H9 (cell line): Measurements from ENCODE around the gene NCEH1. TPM values are rescaled to one million over a fixed set of nuclear protein-coding genes. Genes with fewer than 3 reads are reported as not detected.

Experiments used
- DNase-seq: peaks from one replicate; pipeline ENCODE4 v3.0.0-alpha.2; 2017
- H2AFZ ChIP-seq: one replicate; pipeline ENCODE4 v1.6.1; 2013; ENCODE audit warnings: mild to moderate bottlenecking, low read length, control low read depth, moderate library complexity
- H2AK5ac ChIP-seq: 2 replicates; pipeline ENCODE4 v1.6.1; 2013; ENCODE audit warnings: low read length, control low read depth, mixed read lengths; ENCODE audit not compliant: insufficient read length
- H2BK120ac ChIP-seq: one replicate; pipeline ENCODE4 v1.6.1; 2013; ENCODE audit warnings: low read depth, mild to moderate bottlenecking, low read length, control low read depth, inconsistent platforms; ENCODE audit not compliant: poor library complexity, severe bottlenecking
- H2BK12ac ChIP-seq: 2 replicates; pipeline ENCODE4 v1.6.1; 2013; ENCODE audit warnings: low read length, control low read depth, mixed read lengths, low read depth; ENCODE audit not compliant: insufficient read length
- H2BK15ac ChIP-seq: 2 replicates; pipeline ENCODE4 v1.6.1; 2013; ENCODE audit warnings: low read depth, low read length, control low read depth
- H2BK20ac ChIP-seq: one replicate; pipeline ENCODE4 v1.6.1; 2013; ENCODE audit warnings: low read depth, mild to moderate bottlenecking, low read length, control low read depth, inconsistent platforms; ENCODE audit not compliant: poor library complexity, severe bottlenecking
- H2BK5ac ChIP-seq: 2 replicates; pipeline ENCODE4 v1.6.1; 2013; ENCODE audit warnings: low read length, control low read depth, mixed read lengths; ENCODE audit not compliant: insufficient read length
- H3K14ac ChIP-seq: 2 replicates; pipeline ENCODE4 v1.6.1; 2013; ENCODE audit warnings: low read length, control low read depth; ENCODE audit not compliant: insufficient read depth
- H3K18ac ChIP-seq: 2 replicates; pipeline ENCODE4 v1.6.1; 2013; ENCODE audit warnings: low read depth, mild to moderate bottlenecking, mixed read lengths, low read length, control low read depth; ENCODE audit not compliant: insufficient read length
- H3K23ac ChIP-seq: 2 replicates; pipeline ENCODE4 v1.6.1; 2013; ENCODE audit warnings: low read length, control low read depth, mixed read lengths, low read depth; ENCODE audit not compliant: insufficient read length
- H3K23me2 ChIP-seq: 2 replicates; pipeline ENCODE4 v1.6.1; 2013; ENCODE audit warnings: low read depth, mild to moderate bottlenecking, mixed read lengths, low read length, control low read depth; ENCODE audit not compliant: insufficient read length, poor library complexity, severe bottlenecking
- H3K27ac ChIP-seq: 2 replicates; pipeline ENCODE4 v1.5.1; 2013; ENCODE audit warnings: low read length, control low read depth, mixed read lengths, low read depth; ENCODE audit not compliant: insufficient read length
- H3K27me3 ChIP-seq: 2 replicates; pipeline ENCODE4 v1.6.1; 2013; ENCODE audit warnings: low read length, control low read depth, inconsistent platforms; ENCODE audit not compliant: insufficient read depth
- H3K4ac ChIP-seq: 2 replicates; pipeline ENCODE4 v1.6.1; 2013; ENCODE audit warnings: low read depth, mild to moderate bottlenecking, control low read depth, inconsistent platforms, low read length, moderate library complexity
- H3K4me1 ChIP-seq: 2 replicates; pipeline ENCODE4 v1.6.1; 2013; ENCODE audit warnings: low read length, control low read depth, inconsistent platforms; ENCODE audit not compliant: insufficient read depth
- H3K4me2 ChIP-seq: 2 replicates; pipeline ENCODE4 v1.6.1; 2013; ENCODE audit warnings: low read length, control low read depth, mixed read lengths; ENCODE audit not compliant: insufficient read length, insufficient read depth
- H3K56ac ChIP-seq: 2 replicates; pipeline ENCODE4 v1.6.1; 2013; ENCODE audit warnings: low read depth, mild to moderate bottlenecking, mixed read lengths, low read length, control low read depth; ENCODE audit not compliant: insufficient read length
- H3K79me1 ChIP-seq: 2 replicates; pipeline ENCODE4 v1.6.1; 2013; ENCODE audit warnings: low read depth, mild to moderate bottlenecking, moderate library complexity, low read length, control low read depth, inconsistent platforms; ENCODE audit not compliant: insufficient read depth, poor library complexity, severe bottlenecking
- H3K79me2 ChIP-seq: 2 replicates; pipeline ENCODE4 v1.6.1; 2013; ENCODE audit warnings: low read length, control low read depth, inconsistent platforms; ENCODE audit not compliant: insufficient read depth
- H3K9ac ChIP-seq: 2 replicates; pipeline ENCODE4 v1.6.1; 2013; ENCODE audit warnings: low read length, control low read depth, mixed read lengths; ENCODE audit not compliant: insufficient read length; ENCODE audit errors: extremely low read depth
- H3K9me3 ChIP-seq: one replicate; pipeline ENCODE4 v1.6.1; 2013; ENCODE audit warnings: low read depth, low read length, inconsistent platforms; ENCODE audit not compliant: control insufficient read depth
- H3T11ph ChIP-seq: one replicate; pipeline ENCODE4 v1.6.1; 2013; ENCODE audit warnings: mild to moderate bottlenecking, low read length, control low read depth, inconsistent platforms
- H4K20me1 ChIP-seq: one replicate; pipeline ENCODE4 v1.6.1; 2013; ENCODE audit not compliant: control insufficient read depth, insufficient read length, insufficient read depth
- H4K5ac ChIP-seq: 2 replicates; pipeline ENCODE4 v1.6.1; 2013; ENCODE audit warnings: low read depth, mild to moderate bottlenecking, mixed read lengths, low read length, control low read depth; ENCODE audit not compliant: insufficient read length
- H4K8ac ChIP-seq: replicated peaks from 2 replicates; pipeline ENCODE4 v1.6.1; 2013; ENCODE audit warnings: low read length, control low read depth, mixed read lengths, low read depth; ENCODE audit not compliant: insufficient read length
- H4K91ac ChIP-seq: 2 replicates; pipeline ENCODE4 v1.6.1; 2013; ENCODE audit warnings: low read depth, mild to moderate bottlenecking, moderate library complexity, mixed read lengths, low read length, control low read depth; ENCODE audit not compliant: insufficient read length
- H3K27ac Mint-ChIP-seq, 3 experiments: 2 replicates in 2 of 3; 3 replicates in 1 of 3; pipeline ENCODE4 v1.8.0; 2020 to 2021; ENCODE audit warnings: mixed read lengths in 3 of 3, mild to moderate bottlenecking in 1 of 3, moderate library complexity in 1 of 3
- H3K27me3 Mint-ChIP-seq: 2 replicates; pipeline ENCODE4 v1.8.0; 2021; ENCODE audit warnings: low read depth, mild to moderate bottlenecking, moderate library complexity, mixed read lengths
- H3K36me3 Mint-ChIP-seq, 3 experiments: 2 replicates in 2 of 3; 3 replicates in 1 of 3; pipeline ENCODE4 v1.8.0; 2020 to 2021; ENCODE audit warnings: low read depth in 3 of 3, mixed read lengths in 3 of 3; ENCODE audit not compliant: insufficient read depth in 1 of 3
- H3K4me1 Mint-ChIP-seq, 2 experiments: 2 replicates each; pipeline ENCODE4 v1.8.0; 2020; ENCODE audit warnings: mixed read lengths in 2 of 2
- H3K4me3 Mint-ChIP-seq, 2 experiments: 2 replicates in 1 of 2; 3 replicates in 1 of 2; pipeline ENCODE4 v1.8.0; 2020 to 2021; ENCODE audit warnings: mild to moderate bottlenecking in 2 of 2, mixed read lengths in 2 of 2, moderate library complexity in 1 of 2
- H3K9me3 Mint-ChIP-seq, 2 experiments: 2 replicates in 1 of 2; 3 replicates in 1 of 2; pipeline ENCODE4 v1.8.0; 2020; ENCODE audit warnings: mild to moderate bottlenecking in 2 of 2, mixed read lengths in 2 of 2, moderate library complexity in 1 of 2
- WGBS: extraction: QIAGEN DNeasy Blood & Tissue Kit; methylation state at CpG from one replicate; pipeline ENCODE4 v1.1.7; 2013; ENCODE audit warnings: missing lambda C conversion rate, low lambda C conversion rate, mixed read lengths; ENCODE audit not compliant: insufficient read length; ENCODE audit errors: extremely low coverage; 5-methylcytosine and 5-hydroxymethylcytosine counted together
- total RNA-seq: library from RNA; stranded (reverse); gene quantifications from 2 replicates; pipeline ENCODE4 v1.2.1, GENCODE V29; 2021
- TF ChIP-seq, protein P1 (sequence below): fragments of 200-600 bp; sonication (generic); conservative IDR thresholded peaks from 3 replicates; pipeline ENCODE4 v1.8.0; 2021; ENCODE audit warnings: antibody characterized with exemption, mild to moderate bottlenecking

Gene NCEH1
- total RNA-seq, 1 experiment from 2014 or later = 2.3 TPM

- H2AK5ac ChIP-seq = no peak overlapping the region
- no peak overlapping the region for H4K5ac ChIP-seq
- no peaks in the 10 kb centered on the region for H3K79me1 ChIP-seq
- H3K23ac ChIP-seq = no peak overlapping the region
- H2BK12ac ChIP-seq = no peak overlapping the region
- H2BK120ac ChIP-seq = no peak overlapping the region
- H4K91ac ChIP-seq = no peak overlapping the region
- H2BK5ac ChIP-seq = no peak overlapping the region
- TF ChIP-seq, protein P1, sequence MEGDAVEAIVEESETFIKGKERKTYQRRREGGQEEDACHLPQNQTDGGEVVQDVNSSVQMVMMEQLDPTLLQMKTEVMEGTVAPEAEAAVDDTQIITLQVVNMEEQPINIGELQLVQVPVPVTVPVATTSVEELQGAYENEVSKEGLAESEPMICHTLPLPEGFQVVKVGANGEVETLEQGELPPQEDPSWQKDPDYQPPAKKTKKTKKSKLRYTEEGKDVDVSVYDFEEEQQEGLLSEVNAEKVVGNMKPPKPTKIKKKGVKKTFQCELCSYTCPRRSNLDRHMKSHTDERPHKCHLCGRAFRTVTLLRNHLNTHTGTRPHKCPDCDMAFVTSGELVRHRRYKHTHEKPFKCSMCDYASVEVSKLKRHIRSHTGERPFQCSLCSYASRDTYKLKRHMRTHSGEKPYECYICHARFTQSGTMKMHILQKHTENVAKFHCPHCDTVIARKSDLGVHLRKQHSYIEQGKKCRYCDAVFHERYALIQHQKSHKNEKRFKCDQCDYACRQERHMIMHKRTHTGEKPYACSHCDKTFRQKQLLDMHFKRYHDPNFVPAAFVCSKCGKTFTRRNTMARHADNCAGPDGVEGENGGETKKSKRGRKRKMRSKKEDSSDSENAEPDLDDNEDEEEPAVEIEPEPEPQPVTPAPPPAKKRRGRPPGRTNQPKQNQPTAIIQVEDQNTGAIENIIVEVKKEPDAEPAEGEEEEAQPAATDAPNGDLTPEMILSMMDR = no peak
- no peaks in the 10 kb centered on the region for H4K20me1 ChIP-seq
- H3K9me3 ChIP-seq = no peaks in the 10 kb centered on the region
- peaks cover 8 to 10% of the 10 kb centered on the region in 2 experiments for H3K4me1 Mint-ChIP-seq
- H3K27me3 ChIP-seq = no peaks in the 10 kb centered on the region
- H3T11ph ChIP-seq = no peak overlapping the region
- no peak overlapping the region for H2BK20ac ChIP-seq
- H3K9me3 Mint-ChIP-seq = peaks cover 17 to 18% of the 10 kb centered on the region in 2 experiments
- H3K56ac ChIP-seq = no peak overlapping the region
- no peaks in the 10 kb centered on the region for H3K4me1 ChIP-seq
- peaks cover 5 to 21% (median 9%) of the 10 kb centered on the region in 3 experiments for H3K36me3 Mint-ChIP-seq
- H3K27ac Mint-ChIP-seq = no peak overlapping the region
- no peak overlapping the region; the same call in 1 of the 2 replicates for H3K14ac ChIP-seq
- no peak overlapping the region for H3K18ac ChIP-seq
- no peak overlapping the region for H3K27ac ChIP-seq
- no peak overlapping the region for H3K4me2 ChIP-seq
- H4K8ac ChIP-seq = no peak overlapping the region
- no CpG with 5 or more reads among the region's 6 CpGs for WGBS
- H3K27me3 Mint-ChIP-seq = no peaks in the 10 kb centered on the region
- no peaks in the 10 kb centered on the region for H3K23me2 ChIP-seq
- H2AFZ ChIP-seq = no peak overlapping the region
- DNase-seq = no peak
- no peaks in the 10 kb centered on the region for H3K79me2 ChIP-seq
- H3K9ac ChIP-seq = no peak overlapping the region
- H2BK15ac ChIP-seq = no peak overlapping the region
- H3K4ac ChIP-seq = no peak overlapping the region
- H3K4me3 Mint-ChIP-seq = no peak overlapping the region
Measured at GRCh38 chr3:172612871-172613678, 97.8 kb downstream of the NCEH1 start.
